GM18498 (cell line): ENCODE results near the gene CHIA.

ENCODE experiments used
- ATAC-seq: cut with Tn5 transposase; IDR thresholded peaks from one replicate; pipeline ENCODE4 v1.9.1; 2021; ENCODE audit warnings: mild to moderate bottlenecking, moderate library complexity; ENCODE audit not compliant: unreplicated experiment

CHIA gene

DNA sequence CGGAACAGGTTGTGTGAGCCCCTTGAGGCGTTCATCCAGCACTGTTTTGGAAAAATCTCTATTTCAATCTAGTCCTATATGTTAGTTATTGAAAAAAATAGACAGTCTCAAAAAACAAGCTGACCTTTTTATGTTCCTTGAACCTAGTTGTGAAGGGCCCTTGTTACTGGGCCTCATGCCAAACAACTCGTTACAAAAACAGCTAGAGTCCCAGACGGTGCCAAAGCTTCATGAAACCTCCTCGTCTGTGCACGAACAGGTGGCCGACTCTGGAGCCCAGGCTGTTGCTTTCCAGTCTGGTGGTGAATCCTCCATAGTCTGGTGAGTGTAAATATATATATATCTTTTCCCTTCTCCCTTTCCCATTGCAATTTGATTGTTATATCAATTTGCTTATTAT lies at the start of gene CHIA:
TSS of gene CHIA (plus strand) at position 222 of the 400 bp plus-strand sequence. CDS start 19,617 bp downstream, outside the sequence.
- no peak for ATAC-seq

DNA sequence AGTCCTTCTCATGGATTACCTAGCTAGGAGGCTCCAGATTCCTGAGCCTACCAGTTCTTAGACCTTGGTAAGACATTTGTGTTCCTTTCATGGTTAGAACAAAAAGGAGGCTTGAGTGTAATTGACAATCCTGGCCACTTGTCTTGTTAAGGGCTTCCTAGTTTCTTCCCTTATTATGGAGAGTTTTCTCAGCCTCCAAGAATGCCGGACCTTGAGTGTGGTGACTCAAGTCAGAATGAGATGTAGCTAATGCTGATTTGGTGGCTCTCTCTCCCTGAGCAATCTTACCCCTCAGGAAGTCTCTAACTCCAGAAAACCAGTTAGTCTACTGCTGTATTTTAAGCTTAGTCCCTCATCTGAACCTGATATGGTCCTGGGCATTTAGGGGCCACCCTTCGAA lies 48.9 kb upstream of the CHIA start:
- no peak for ATAC-seq

DNA sequence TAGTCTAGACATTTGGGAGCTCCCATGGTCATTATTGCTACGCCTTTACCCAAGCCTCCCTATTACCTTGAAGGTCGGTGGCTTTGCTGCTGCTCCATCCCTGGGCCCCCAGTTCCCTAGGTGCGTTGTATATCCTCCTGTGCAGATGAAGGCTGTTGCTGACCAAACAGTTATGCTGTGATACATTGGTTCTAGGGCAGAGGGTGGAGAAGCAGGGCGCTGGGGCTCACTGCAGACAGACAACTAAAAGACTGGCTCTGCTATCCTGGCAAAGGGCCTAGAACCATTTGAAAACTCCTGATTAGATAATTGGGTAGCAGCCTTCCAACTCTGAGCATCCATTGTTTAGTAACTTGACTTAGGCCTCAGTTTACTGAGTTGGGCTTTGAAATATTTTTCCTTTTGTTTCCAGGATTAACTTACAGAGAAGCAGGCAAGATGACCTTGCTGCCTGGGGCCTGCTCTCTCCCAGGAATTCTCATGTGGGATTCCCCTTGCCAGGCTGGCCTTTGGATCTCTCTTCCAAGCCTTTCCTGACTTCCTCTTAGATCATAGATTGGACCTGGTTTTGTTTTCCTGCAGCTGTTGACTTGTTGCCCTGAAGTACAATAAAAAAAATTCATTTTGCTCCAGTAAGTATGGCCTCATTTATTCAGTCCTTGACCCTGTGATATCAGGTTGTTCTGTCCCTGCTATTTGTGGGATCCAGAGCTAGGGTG lies 47.7 kb upstream of the CHIA start:
- ATAC-seq, result no peak

DNA sequence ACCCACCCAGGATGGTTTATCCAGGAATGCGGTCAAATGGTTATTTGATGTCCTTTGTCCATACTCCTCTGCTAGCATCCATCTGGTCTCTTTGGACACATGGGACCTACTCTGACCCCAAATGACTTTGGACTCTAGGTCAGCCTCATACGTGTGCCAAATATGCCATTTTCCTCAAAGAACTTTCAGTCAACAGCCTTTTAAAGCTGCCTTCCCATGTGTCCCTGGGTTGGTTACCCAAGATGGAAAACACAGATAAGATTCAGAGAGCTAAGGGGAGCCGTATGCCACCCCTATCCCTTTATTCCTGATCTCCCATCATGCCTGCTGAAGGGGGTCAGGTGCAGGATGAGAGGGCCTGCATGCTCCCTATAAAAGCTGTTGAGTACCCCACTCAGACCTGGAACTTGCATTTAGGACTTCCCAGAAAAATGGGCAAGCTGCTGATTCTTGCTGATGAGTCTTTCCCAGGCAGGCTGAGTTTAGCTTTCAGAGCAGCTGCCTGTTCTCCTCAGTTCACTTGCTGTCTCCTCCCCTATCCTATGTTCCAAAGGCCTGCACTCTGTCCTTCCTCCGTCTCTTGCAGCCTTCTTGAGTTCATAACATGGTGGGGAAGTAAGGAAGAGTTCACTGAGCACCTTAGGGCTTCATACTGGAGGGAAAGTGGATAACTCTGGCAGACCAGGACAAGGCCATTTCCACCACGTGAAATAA lies 43.4 kb upstream of the CHIA start:
- ATAC-seq, result no peak

DNA sequence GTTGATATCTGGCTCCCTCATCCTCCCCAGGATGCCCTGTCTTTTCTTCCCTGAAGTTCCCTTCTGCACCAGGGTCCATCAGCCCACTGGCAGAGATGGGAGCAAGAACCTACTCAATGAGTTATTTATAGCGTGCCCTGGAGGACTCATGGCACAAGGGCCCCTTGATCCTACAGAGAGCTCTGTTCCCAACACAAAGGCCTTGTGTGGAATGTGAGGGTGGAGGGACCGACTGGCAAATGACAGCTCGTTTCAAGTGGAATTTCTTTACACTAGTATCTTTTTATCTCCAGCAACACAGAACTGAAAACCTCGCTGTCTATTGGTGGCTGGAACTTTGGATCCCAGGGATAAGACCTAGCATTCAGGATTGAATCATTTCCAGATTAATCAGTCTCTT lies 40.7 kb upstream of the CHIA start:
- ATAC-seq, result no peak

DNA sequence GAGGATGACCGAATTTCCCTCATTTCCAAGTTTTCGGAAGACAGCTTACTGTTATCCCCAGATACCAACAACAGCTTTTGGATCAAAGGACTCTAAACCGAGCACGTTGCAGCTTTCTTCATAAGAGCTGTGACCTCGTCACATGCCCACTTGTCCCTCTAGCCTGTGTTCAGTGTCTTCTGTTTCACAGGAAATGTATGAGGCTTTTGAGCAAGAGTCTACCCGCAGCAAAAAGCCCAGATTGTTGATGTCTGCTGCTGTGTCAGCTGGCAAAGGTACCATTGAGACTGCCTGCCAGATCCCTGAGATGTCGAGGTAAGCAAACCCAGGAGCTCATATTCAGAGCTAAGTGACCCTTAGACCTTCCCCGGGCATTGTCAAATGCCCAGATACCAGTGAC lies 39.1 kb upstream of the CHIA start:
- no peak for ATAC-seq

DNA sequence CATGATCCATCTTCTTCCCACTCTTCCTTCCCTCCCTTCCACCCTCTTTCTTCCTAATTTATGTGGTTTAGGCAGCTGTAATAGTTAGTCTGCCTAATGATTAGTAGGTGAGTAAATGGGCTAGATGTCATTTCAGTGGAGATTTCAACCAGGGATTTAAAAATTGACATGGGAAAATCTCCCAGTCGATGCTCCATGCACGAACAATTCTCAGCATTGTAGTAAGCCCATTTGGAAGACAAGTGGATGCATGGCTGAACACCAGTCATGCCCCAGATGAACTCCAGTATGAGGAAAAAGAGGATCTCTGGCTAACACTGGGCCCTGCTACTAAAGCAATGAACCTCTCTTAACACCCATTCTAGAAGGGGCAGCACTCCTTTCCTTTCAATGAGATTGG lies 37.9 kb upstream of the CHIA start:
- no peak for ATAC-seq

DNA sequence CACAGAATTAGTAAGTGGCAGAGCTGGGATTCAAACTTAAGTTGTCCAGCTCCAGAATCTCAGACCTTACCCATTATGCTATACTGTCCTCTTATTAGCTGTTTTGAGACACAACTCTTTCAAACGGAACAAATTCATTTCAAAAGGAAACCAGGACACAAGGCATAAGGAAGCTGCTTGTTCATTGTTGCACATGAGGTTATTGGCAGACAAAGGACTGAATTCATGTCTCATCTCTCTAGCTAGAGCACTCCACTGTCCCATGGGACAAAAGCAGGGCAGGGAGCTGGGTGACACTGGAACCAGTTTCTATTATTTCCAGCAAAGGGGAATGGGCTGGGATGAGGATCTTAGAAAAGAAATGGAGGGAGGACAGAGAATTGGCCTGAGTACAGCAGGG lies 36.8 kb upstream of the CHIA start:
- no peak for ATAC-seq

DNA sequence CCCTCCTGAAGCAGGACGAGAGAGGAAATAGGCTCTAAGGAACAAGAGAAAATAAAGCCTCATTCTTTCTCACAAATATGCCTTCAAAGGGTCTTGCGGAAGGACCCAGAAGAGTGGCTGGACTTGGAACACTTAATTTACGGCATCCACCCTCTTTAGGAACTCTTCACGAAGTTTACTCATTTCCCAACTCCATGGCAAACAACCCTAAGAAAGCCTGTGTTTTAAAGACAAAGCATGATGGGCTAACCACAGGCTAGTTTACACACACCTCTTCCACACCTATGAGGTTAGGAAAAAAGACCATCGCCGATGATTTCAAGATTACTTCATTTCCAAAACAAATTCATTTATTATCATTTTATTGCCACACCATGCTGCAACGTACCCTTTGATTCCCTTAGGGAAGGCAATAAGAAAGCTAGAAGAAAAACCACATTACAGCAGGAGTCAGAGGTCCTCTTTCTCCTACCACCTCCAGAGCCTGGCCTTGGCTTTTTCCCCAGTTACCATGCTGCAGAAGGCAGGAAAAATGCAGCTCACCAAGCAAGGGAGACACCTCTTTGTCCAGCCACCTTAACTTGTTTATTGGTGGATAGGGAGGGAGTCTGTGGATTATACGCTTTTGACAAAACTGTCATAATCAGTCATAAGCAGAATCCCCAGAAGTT lies 33.5 kb upstream of the CHIA start:
- no peak for ATAC-seq

DNA sequence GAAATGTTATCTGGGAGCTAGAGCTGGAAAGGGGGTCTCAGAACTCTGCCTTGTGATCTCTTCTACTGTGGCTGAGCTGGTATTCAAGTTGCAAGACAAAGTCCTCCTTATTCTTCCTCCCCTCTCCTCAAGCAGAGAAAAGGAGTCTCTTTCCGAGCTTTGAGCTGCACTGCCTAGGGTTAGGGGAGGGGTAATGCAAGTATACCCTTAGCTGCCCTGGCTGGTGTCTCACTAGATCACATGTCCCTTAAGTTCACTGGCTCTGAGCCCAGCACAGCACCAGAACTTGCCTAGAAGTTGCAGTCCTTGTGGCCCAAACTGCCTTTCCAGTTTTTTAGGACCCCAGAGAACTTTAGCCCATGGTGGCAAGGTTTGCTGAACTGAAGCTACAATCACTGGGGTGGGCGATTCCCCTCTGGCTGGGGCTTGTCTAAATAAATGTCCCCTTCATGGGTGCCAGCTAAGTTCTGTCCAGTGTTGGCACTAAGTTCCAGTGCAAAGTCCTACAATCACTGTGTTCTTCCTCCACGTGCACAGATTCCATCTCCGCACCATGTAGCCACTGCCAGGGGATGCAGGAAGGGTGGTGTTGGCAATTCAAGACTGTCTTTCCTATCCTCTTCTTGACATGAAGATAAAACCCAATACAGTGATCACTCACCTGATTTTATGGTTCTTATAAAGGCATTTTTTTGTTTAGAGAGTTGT lies 22.7 kb upstream of the CHIA start:
- ATAC-seq, result no peak

DNA sequence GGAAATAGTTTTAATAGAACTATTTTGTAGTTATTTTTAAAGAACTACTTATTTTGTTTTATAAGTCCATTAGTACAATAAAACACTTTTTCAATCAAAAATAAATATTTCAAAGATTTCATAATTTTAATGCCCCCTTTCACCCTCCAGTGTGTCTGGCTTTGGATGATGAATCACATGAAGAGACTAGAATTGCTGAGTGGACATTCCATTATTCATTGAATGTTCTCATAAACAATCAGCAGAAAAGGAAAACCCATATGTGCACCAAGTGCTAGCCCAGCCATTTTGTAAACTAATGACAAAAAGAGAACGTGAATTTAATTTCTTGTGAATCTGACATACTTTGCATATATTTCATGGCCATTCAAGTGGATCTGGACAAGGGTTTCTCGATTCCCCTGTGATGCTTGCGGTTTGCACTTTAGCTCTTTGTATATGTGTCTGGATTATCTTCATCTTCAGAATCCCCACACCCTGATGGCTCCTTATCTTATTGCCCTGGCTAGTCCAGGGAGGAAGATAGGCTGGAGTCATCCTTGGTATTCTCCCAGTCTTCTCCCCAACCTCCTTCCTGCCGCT lies 20.7 kb upstream of the CHIA start:
- no peak for ATAC-seq

DNA sequence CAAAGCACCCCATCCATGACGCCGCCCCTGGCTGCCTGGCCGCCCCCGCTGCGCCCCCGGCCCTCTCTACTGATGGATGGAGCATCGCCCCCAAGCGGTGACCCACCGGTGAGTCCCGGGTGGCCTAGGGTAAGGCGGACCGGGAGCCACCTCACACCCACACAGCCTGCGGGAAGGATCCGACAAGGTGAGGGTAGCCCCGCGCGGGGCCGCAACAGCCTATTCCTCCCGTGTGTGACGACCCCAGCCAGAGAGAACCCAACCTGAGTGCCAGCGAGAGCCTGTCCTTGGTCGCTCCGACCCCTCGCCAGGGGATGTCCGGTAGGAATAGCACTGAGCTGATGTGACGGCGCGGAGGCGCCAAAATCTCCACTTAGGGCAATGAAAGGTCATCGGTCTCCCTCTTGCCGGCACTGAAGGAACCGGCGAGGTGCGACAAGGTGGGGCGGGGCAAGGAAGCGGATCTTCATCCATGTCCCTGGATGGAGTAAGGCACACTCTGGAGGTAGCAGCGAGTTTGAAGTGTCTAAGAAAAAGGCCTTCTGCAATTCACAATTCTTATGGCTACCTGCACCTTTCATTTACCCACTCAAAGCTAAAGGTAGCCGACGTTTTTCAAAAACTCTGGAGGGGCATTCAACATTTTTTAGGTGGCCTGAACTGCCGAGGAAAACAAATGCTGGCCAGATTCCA lies 19.7 kb upstream of the CHIA start:
- no peak for ATAC-seq

DNA sequence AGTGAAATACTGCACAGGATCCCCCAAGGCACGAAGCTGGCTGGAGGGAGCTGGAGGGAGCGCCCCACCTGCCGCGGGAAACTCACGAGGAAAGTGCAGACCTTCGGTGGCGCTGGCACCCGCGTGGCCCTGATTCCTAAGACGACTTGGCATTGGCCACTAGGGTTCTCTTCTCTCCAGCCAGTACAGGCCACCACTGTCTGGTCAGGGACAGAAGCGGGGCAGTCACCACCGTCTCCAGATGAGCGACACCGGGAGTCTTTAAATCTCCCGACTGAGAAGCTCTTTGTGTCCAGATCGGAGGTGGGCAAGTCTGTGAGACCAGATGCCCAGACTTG lies 19.2 kb upstream of the CHIA start:
- no peak for ATAC-seq

DNA sequence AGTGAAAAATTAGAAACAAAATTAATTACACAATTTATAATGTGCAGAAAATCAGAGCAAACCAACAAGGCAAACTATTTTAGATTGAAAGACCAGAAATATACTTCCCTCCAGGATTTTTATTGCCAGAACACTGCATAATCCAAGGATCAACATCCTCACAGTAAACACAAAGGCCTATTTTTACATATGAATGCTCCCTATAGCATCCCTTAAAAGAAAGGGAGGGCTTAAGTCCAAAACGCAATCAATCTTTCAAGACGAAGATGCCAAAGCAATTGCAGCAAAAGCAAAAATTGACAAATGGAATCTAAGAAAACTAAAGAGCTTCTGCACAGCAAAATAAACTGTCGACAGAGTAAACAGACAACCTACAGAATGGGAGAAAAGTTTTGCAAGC lies 18.6 kb upstream of the CHIA start:
- ATAC-seq, result no peak

DNA sequence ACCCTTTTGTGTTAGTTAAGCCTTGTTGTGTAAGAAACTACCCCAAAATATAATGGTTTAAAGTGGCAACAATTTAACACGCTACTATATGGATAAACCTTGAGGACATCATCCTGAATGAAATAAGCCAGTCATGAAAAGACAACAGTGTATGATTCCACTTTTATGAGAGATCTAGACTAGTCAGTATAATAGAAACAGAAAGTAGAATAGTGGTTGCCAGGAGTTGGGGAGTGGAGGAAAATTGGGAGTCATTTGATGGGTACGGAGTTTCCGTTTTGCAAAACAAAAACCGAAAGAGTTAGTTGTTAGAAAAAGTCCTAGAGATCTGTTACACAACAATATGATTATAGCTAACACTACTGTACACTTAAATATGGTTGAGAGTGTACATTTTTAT lies 16.0 kb upstream of the CHIA start:
- no peak for ATAC-seq

DNA sequence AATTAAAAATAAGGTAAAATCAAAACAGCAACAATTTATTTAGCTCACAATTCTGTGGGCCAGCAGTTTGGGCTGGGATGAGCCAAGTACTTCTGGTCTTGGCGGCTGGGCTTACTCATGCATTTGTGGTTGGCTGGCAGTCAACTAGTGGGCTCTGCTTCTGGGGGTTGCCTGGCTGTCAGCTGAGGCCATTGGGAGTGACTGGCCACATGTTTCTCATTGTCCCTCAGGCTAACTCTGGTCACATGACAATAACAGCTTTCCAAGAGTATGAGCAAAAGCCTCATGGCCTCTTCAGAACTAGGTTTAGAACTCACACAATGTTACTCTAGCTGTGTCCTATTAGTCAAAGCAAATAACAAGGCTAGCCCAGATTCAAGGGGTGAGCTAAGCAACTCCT lies 15.6 kb upstream of the CHIA start:
- ATAC-seq, result no peak

DNA sequence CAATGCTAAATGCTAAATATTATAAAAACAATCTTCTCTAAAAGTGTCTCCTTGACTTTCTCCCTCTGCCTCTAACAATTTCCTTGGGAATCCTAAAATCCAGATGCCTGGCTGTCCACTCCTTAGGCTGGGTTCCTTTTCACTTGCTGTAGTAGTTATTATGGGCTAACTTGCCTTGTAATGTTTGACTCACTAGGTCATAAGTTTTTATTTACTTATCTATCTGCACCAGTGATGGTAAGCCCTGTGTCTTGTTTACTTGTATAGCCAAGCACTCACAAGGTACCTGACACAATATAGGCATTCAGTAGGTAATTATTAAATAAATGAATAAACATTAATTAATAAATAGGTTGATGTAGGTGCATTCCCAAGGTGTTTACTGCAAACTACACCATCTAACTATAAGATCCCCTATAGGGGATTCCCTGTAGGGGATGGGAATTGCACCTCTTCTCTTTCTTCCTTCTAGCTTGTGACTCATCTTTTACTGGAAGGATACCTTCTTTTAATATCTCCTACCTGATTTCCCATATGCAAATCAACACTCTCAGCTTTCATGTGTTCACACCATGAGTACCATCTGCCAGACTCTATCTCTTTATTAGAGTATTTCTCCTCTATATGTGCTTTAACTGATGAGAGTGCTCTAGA lies 14.7 kb upstream of the CHIA start:
- ATAC-seq, result no peak

DNA sequence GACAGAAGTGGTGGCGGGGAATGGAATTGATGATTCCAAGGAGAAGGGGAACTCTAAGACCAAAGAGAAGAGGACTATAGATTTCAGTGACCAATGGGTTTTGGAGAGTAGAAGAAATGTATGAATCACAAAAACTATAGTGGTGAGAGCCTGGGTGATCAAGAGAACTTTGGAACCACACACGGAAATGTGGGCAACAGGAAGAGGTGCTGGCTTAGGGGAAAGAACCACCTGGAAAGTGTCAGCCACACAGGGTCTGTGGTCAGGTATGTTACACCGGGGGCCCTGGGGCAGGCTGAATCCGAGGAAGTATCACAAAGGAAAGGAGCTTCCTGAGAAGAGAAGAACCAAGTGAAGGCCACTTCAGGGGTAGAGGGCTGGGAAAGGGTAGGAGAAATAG lies 11.5 kb upstream of the CHIA start:
- ATAC-seq, result no peak

DNA sequence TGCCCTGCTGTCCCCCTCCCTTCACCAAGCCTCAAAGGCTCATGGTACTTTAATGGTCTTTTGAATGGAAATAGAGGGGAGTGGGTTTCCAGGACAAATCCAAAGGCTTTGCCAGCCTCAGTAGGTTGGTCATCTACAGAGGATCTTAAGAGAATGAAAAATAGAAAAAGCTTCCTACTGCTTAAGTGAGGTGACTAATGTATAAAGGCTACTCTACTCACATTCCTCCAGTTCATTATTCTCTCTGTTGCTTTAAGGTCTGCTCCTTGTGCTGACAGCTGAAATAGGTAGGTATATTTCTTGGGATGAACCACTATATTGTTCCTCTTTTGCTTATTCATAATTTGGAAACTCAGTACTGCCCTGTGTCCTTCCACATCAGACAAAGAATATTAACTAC lies 10.4 kb upstream of the CHIA start:
- no peak for ATAC-seq

DNA sequence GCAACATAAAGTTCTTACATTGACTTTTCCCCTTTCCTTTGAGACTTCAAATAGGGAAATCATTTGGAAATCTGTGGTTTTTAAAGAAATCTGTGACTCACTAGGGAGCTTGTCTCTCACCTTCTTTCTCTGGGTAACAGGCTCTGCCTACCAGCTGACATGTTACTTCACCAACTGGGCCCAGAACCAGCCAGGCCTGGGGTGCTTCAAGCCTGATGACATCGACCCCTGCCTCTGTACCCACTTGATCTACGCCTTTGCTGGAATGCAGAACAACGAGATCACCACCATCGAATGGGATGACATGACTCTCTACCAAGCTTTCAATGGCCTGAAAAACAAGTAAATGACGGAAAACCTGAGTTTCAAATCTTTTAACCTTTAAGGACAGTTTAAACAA lies 9.2 kb upstream of the CHIA start:
- no peak for ATAC-seq
